Activated CD8-positive, alpha-beta memory T cell treated with anti-CD3 and anti-CD28 coated beads for 4 hours (primary cell): ENCODE results near the gene PTGDS.

Experiments used
- DNase-seq, 2 donors: peaks; one replicate each; pipeline ENCODE4 v3.0.0-alpha.2; 2020; ENCODE audit warnings: low read depth in 2 of 2

The PTGDS gene

GRCh38 chr9:137008312-137008711, 31.0 kb downstream of the PTGDS start:
- DNase-seq, result no peak

- no peak for DNase-seq
These were observed 31.9 kb downstream of the PTGDS start for GRCh38 chr9:137009217-137009616.

- no peak for DNase-seq
These were observed 32.8 kb downstream of the PTGDS start for GRCh38 chr9:137009938-137010732.

- DNase-seq, result no peak
These were observed 33.9 kb downstream of the PTGDS start for GRCh38 chr9:137011156-137011555.

GRCh38 chr9:137011907-137012675, 34.8 kb downstream of the PTGDS start:
- no peak for DNase-seq

- DNase-seq, result no peak
These were observed 35.6 kb downstream of the PTGDS start for GRCh38 chr9:137012694-137013570.

- DNase-seq, result no peak
These were observed 36.3 kb downstream of the PTGDS start for GRCh38 chr9:137013571-137013940.

- DNase-seq, result no peak
These were observed 36.9 kb downstream of the PTGDS start for GRCh38 chr9:137014166-137014565.

GRCh38 chr9:137014776-137015539, 37.7 kb downstream of the PTGDS start:
- no peak for DNase-seq

GRCh38 chr9:137015540-137015930, 38.2 kb downstream of the PTGDS start:
- DNase-seq, result no peak

GRCh38 chr9:137015976-137016375, 38.7 kb downstream of the PTGDS start:
- no peak for DNase-seq

GRCh38 chr9:137016436-137016835, 39.1 kb downstream of the PTGDS start:
- DNase-seq, result no peak

- DNase-seq, result no peak
These were observed 39.8 kb downstream of the PTGDS start for GRCh38 chr9:137017071-137017470.

- no peak for DNase-seq
These were observed 40.6 kb downstream of the PTGDS start for GRCh38 chr9:137017791-137018497.

- DNase-seq, result no peak
These were observed 41.7 kb downstream of the PTGDS start for GRCh38 chr9:137018761-137019559.

- no peak for DNase-seq
These were observed 42.8 kb downstream of the PTGDS start for GRCh38 chr9:137019891-137020683.

GRCh38 chr9:137020771-137021567, 43.7 kb downstream of the PTGDS start:
- DNase-seq, result no peak

GRCh38 chr9:137021568-137021978, 44.3 kb downstream of the PTGDS start:
- DNase-seq, result no peak
